ENCODE data around the gene POLR2F.
A peak's percentile ranks its signal among the peaks of the same experiment; 100 is the strongest.

The POLR2F gene

GRCh38 chr22:37953437-37954179 is at the start of gene POLR2F, which contains the start of gene C22orf23:
TSS of gene POLR2F (plus strand) at chr22:37953699. CDS start at chr22:37953788, 89 bp downstream.
TSS of gene C22orf23 (minus strand) at chr22:37953601. CDS start at chr22:37953149, 452 bp downstream.
- TF ChIP-seq GATA1 (IDR thresholded peaks at IDR 0.05; ENCODE audit: low read depth, low read length) (no peak), POLR2A (IDR thresholded peaks at IDR 0.05; ENCODE audit: low read length) (peak; percentile 73)
- peak; percentile 95 to 98 for DNase-seq

DNA sequence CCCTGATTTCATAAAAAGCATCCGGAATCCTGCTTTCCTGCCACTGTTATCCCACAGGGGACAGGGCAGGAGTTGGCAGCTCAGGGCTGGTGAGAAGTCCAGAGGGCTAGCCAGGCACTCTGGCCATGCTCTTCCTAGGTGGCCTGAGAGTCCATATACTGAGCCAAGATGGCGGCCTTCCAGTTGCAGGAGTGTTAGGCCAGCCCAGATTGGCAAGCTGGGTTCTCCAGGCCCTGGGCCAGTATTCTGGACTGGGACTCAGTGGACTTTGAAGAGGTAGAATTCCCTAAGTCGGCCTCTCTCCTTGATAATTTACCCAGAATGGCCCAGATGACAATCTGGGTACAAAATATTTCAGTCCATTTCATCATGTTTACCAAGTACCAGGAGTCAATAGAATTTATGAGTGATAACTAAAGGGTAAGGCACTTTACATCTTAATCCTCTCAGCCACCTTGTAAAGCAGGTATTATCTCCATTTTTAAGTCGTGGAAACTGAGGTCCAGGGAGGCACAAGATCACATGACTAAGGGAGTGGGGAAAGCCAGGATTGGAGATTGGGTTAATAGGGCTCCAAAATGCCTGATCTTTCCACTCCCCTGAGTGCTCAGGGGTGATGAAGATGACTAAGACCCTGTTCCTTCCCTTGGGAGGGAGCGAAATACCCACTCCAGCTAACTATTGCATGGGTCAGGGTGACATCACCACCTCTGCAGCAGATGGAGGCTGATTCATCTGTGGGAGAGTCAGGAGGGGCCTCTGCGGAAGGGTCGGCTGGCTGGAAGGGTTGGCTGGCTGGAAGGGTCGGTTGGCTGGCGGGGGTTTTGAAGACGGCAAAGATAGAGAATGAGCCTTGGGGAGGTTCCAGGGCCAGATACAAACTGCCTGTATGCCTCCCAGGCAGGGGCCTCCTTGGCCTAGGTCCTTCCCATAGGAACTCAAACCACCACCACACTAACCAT is 48.6 kb upstream of the POLR2F start:
- no peak for TF ChIP-seq GATA1 (IDR thresholded peaks at IDR 0.05; ENCODE audit: low read depth, low read length)
- TF ChIP-seq POLR2A (IDR thresholded peaks at IDR 0.05; ENCODE audit: low read length) = no peak
- peak; percentile 68 to 91 for DNase-seq

GRCh38 chr22:37905534-37906363 is 47.8 kb upstream of the POLR2F start, which contains the start of gene MICALL1:
TSS of gene MICALL1 (plus strand) at chr22:37906297. CDS start at chr22:37906423, 126 bp downstream.
- no peak for TF ChIP-seq POLR2A (IDR thresholded peaks at IDR 0.05; ENCODE audit: low read length)
- no peak for TF ChIP-seq GATA1 (IDR thresholded peaks at IDR 0.05; ENCODE audit: low read depth, low read length)
- peak; percentile 66 to 85 for DNase-seq

DNA sequence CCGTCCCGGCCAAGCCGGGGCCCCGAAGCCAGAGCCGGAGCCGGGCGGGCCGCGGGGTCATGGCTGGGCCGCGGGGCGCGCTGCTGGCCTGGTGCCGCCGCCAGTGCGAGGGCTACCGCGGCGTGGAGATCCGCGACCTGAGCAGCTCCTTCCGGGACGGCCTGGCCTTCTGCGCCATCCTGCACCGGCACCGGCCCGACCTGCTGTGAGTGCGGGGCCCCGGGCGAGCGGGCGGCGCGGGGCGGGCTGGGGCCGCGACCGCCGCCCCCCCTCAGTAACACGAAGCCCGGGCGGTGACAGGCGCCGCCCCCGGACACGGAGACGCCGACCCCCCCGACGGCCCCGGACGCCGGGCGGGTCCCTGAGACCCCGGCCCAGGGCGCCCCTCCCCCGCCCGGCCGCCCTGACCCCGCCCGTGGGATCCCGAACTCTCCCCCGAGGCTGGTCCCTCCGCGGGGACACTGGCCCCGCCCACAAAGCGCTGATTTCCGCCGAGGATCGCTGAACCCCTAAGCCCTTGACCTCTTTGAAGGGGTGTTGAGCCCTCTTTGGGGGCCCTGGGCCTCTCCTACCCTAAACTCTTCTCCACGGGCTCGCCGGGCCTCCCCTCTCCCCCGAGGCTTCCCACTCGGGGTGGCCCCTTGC is 47.0 kb upstream of the POLR2F start:
- DNase-seq = peak in 1 of 2 experiments; percentile 52

DNA sequence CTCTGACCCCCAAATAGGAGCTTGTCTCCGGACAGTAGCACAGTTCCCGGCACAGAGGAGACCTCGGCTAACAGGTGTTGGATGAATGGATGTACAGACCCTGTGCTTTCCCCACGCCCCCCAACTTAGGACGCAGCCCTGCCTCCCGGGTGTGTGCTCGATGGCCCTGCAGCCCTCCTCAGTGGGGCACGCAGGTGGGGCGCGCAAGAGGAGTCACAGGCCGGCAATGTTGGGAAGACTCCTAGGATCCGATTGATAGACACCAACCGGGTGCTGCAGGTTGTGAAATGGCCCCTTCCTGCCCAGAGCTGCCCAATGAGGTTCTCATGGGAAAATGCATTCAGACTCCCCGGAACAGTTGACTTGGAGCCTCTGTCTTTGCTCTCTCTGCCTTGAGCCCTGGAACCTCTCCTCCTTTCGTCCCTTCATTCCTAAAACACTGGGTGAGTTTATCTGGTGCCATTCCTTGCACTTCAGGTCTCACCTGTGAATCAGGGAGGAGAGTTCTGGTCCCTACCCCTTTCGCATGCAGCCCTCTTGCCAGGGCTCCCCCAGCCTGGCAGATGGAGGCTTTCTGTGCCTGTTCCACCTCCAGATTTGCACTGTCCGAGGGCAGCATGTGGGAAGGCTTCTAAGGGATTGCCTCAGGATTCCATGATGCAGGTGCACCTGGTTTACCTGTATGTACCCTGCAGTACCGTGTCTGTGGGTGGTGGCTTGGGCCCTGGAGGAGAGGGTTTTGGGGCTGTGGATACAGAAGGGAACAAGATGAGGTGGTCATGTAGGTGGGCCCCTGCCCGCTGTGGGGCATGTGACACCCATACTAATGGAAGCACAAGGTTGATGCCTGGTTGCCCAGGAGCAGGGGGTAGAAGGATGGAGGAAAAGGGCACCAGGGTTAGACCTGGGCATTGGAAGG is 46.2 kb upstream of the POLR2F start:
- TF ChIP-seq POLR2A (IDR thresholded peaks at IDR 0.05; ENCODE audit: low read length) (no peak), GATA1 (IDR thresholded peaks at IDR 0.05; ENCODE audit: low read depth, low read length) (no peak)
- no peak for DNase-seq

More for the DNA sequence above, 47.0 kb upstream of the POLR2F start:
- TF ChIP-seq GATA1 (IDR thresholded peaks at IDR 0.05; ENCODE audit: low read depth, low read length) (no peak), POLR2A (IDR thresholded peaks at IDR 0.05; ENCODE audit: low read length) (no peak)

DNA sequence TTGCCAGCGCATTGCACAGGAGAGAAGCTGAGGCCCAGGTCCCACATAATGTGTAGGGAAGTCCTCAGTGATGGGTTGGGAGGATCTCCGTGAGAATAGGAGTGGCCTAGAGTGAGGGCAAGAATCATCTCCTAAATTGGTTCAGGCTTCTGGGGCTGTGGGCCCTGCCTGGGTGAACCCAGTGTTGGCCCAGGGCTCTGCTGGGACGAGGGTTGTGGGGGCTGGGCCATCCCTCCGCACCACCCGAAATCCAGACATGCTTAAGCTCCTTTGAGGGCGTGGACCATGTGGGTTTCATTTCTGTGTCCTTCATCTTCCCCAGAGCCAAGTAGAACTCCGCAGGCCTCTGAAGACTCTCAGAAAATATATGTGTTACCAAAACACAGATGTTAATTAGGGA is 43.7 kb upstream of the POLR2F start:
- no peak for TF ChIP-seq GATA1 (IDR thresholded peaks at IDR 0.05; ENCODE audit: low read depth, low read length)
- TF ChIP-seq POLR2A (IDR thresholded peaks at IDR 0.05; ENCODE audit: low read length) = no peak
- DNase-seq = no peak

- DNase-seq = no peak
- TF ChIP-seq GATA1 (IDR thresholded peaks at IDR 0.05; ENCODE audit: low read depth, low read length) (no peak), POLR2A (IDR thresholded peaks at IDR 0.05; ENCODE audit: low read length) (no peak)
Measured at GRCh38 chr22:37910890-37911672, 42.4 kb upstream of the POLR2F start.

GRCh38 chr22:37911697-37912096 is 41.8 kb upstream of the POLR2F start:
- TF ChIP-seq POLR2A (IDR thresholded peaks at IDR 0.05; ENCODE audit: low read length) = no peak
- no peak for TF ChIP-seq GATA1 (IDR thresholded peaks at IDR 0.05; ENCODE audit: low read depth, low read length)
- DNase-seq = no peak

DNA sequence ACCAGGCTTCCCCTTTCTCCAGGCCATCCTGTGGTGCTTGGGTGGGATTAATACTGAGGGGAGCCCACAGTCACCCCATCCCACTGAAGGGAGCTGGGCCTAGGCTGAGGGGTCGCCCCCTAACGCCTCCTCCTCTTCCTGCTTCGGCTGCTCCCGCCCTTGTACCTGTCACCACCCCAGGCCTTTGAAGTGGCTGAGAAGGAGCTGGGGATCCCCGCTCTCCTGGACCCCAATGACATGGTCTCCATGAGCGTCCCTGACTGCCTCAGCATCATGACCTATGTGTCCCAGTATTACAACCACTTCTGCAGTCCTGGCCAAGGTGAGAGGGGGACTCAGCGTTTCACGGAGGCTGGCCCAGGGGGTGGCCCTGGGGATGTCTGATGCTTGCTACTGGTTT is 41.3 kb upstream of the POLR2F start:
- no peak for DNase-seq
- TF ChIP-seq POLR2A (IDR thresholded peaks at IDR 0.05; ENCODE audit: low read length) (no peak), GATA1 (IDR thresholded peaks at IDR 0.05; ENCODE audit: low read depth, low read length) (no peak)

- TF ChIP-seq GATA1 (IDR thresholded peaks at IDR 0.05; ENCODE audit: low read depth, low read length) (no peak), POLR2A (IDR thresholded peaks at IDR 0.05; ENCODE audit: low read length) (no peak)
- DNase-seq = no peak
Measured at GRCh38 chr22:37913233-37913721, 40.2 kb upstream of the POLR2F start.

GRCh38 chr22:37916311-37916710 is 37.2 kb upstream of the POLR2F start:
- no peak for TF ChIP-seq GATA1 (IDR thresholded peaks at IDR 0.05; ENCODE audit: low read depth, low read length)
- no peak for TF ChIP-seq POLR2A (IDR thresholded peaks at IDR 0.05; ENCODE audit: low read length)
- DNase-seq = no peak

Measured in erythroblast (primary cell).